GM19324 (cell line): Measurements from ENCODE around the gene ITPR1.

ENCODE experiments used
- ATAC-seq: cut with Tn5 transposase; IDR thresholded peaks from one replicate; pipeline ENCODE4 v1.9.1; 2021; ENCODE audit warnings: mild to moderate bottlenecking, moderate library complexity; ENCODE audit not compliant: unreplicated experiment, low FRiP score

The ITPR1 gene

DNA sequence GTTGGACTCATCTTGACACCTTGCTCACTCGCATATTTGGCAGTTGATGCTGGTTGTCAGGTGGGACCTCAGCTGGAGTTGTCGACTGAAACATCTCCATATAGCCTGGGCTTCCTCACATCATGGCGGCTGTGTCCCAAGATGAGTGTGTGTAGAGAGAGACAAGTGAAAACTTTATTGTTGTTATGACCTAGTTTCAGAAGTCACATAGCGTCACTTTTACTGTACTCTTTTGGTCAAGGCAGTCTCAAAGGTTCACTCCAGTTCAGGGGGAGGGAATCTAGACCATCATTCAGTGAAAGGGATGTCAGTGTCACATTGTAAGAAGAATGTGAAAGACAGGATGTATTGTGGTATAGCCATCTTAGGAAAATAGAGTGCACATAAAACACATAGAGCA, 214.2 kb downstream of the ITPR1 start:
- ATAC-seq, result no peak

DNA sequence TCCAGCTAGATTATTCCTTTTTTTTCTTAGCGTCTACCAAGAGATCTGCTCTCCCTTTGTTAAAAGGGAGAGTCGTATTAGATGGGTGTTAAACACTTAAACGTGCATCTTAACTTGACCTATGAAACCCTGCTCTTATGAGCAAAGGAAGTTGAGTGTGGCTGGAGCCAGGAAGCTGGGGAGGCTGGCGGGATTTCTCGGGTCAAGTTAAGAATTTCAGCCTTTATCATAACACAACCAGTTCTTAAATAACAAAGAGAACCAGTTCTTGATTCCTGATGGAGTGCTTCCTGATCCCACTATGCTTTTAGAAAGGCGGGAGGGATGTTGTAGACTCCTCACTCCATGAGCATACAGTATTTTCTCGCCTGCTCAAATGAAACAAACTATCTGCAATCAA, 215.1 kb downstream of the ITPR1 start:
- no peak for ATAC-seq

DNA sequence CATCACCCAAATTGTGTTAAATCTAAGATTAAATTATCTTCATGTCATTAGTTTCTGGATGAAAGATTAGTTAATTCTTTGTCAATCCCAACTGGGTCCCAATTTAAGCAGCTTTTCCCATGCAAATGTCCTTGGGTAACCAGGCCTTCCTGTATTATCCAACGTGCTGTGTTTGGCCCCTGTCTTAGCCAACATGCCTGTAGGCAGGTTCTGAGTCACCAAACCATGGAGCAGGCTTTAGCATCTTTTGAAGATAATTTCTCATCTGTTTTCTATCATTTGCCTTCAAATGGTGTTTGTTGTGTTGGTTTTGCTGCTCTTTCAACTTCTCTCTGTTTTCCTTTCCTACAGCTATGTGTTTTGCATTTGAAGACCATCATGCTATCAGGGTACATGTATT, 216.2 kb downstream of the ITPR1 start:
- ATAC-seq, result no peak

DNA sequence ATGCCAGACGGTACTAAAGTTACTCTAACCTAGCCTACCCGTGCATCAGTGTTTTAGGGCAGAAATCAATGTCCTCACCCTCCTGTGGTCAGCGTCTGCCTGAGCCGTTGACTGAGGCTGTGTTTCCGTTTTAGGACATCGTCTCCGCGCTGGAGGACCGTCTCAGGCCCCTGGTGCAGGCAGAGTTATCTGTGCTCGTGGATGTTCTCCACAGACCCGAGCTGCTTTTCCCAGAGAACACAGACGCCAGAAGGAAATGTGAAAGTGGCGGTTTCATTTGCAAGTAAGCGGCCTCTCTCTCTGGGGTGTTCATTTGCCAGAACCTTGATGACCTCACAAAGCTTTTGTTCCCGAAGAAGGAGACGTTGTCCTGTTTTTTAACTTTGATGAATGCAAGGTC, 217.0 kb downstream of the ITPR1 start:
- ATAC-seq, result no peak

DNA sequence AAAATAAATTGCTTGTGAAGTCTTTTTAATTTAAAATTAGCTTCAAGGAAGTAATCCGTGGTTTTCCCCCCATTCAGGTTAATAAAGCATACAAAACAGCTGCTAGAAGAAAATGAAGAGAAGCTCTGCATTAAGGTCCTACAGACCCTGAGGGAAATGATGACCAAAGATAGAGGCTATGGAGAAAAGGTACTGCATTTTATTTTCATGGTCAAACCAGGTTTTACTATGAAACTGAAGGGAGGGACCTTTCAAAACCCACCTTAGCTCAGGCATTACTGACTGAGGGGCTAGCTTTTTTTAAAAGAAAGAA, 218.5 kb downstream of the ITPR1 start:
- no peak for ATAC-seq

DNA sequence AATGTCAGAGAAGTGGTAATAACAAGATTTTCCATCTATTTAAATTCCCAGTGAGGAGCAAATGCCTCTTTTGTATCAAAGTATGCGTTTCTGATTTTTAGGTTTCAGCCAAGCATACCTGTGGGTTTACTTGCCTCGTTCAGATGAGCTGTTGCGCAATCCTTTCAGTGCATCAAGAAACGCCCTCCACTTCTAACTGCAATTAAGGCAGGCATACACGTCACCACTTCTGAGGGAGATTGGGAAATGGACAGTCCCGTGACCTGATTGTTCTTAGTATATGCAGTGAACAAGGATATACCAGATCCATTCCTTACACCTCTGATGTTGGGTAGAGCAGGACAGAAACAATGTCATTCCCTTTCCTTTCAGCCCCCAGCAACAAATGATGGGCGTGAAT, 219.0 kb downstream of the ITPR1 start:
- ATAC-seq, result no peak

DNA sequence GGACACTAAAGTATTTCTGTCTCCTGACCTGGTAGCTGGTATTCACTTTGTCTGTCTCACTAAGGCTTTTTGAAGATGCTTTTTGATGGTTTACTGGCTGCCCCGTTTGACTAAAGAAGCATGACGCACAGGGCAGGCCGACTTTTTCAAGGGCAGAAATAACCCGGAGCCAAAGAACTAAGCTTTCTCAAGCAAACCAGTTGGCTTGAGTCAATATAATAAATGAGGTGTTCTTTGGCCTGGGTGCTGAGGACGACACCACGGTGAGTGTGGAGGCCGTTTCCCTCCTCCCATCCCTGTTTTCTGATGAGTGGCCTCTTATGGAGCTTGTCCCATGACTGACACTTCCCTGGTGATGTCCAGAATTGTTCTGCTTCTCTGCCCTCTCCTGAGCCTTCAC, 220.9 kb downstream of the ITPR1 start:
- no peak for ATAC-seq

DNA sequence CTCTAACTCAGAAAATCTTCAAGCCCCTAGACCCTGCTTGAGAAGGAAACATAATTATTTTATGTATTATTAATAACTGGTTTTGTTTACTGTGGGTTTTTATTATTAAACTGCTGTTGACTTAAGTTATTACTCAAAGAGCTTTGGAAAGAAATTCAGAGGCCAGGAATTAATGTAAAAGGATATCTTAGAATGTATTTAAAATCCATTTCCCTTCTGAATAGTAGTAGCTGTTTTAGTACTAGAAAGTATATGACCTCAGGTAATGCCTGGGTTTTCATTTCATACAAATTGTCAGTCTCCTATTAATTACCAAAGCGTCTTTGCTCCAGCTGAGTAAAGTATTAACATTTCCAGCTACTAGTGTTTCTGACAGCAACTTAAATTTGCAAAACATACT, 223.1 kb downstream of the ITPR1 start:
- no peak for ATAC-seq

DNA sequence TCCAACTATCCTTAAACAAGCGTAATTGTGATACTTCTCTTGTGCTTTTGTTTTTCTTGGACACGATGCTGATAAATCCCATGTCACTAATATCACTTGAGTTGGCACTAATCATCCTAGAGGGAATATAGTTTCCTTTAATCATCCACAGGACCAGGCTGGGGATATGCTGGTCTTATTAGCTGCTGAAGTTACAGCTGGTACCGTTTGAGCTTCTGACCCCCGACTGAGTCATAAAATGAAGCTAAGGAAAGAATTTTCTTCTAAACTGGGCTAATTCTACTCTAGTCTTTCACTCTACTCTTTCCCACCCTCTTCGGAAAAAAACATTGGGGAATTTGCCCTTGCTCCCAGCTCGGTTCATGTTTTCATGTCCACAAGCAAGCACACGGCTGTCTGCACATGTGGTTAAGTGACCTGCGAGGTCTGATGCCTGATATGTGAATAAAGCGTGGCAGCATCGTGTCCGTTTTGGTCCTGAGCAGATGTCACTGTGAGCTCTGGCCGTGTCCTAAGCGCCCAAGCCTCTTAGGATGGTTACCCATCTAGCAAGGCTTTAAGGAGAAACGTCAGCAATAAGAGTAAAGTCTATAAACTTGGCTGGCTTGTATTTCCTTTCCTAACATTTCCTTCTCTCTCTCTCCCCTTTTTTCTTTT, 223.7 kb downstream of the ITPR1 start:
- no peak for ATAC-seq

DNA sequence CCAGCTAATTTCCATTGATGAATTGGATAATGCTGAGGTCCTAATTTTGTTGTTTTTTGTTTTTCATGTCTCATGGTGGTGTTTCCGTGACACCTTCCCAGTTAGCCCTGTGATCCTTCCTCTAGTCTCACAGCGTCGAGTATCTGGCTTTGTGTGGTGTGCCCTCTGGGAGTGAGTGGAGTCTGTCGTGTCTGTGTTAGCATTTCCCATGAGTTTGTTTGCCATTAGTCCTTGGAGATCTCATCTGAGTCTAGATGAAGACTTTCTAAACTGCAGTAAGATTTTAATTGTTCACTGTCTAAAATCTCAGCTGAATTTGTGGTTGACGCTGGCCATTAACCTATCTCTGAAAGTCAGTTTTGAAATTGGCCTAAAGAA, 224.2 kb downstream of the ITPR1 start:
- no peak for ATAC-seq

DNA sequence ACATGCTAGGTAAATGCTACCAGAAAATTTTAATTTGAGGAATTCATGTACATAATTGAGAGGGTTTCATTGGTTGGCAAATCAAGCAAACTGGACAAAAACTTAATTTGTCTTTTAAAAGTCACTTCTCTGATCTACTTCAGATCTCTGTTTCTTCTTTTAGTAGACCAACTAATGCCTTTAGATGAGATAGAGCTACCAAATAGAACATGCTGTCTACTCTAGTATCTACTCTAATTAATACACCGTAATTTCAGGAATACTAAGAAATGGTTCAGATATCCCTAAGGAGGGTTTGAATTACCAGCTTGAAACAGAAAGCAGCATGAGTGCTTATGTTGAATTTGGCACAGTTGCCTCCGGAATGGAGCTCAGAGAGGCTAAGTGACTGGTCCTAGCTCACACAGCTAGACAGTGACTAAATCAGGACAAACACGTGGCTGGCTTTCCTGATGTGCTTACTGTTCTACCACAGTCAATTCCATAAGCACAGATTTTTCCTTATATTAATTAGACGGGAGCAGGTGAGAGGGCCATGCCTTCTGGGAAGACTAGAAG, 225.1 kb downstream of the ITPR1 start:
- ATAC-seq, result no peak

DNA sequence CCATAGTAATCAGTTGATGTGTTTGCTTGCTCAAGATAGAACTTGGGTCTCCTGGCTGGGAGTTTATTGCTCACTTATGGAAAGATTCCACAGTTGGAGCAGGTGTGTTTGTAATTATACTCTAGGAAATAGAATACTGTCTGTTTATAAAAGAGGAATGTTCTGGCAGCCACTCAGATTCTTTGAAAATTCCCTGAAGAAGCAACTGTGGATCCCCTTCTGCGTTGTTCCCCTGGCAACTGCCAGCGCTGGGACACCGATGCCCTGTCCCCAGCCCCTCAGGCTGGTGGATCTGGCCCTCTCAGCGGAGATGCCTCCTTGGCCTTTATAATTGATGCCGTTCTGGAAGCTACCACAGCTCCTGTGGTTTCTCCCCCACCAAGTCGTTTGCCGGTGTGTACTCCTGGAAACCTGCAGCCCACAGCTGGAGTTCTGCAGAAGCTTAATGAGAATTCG, 225.9 kb downstream of the ITPR1 start:
- ATAC-seq, result no peak

DNA sequence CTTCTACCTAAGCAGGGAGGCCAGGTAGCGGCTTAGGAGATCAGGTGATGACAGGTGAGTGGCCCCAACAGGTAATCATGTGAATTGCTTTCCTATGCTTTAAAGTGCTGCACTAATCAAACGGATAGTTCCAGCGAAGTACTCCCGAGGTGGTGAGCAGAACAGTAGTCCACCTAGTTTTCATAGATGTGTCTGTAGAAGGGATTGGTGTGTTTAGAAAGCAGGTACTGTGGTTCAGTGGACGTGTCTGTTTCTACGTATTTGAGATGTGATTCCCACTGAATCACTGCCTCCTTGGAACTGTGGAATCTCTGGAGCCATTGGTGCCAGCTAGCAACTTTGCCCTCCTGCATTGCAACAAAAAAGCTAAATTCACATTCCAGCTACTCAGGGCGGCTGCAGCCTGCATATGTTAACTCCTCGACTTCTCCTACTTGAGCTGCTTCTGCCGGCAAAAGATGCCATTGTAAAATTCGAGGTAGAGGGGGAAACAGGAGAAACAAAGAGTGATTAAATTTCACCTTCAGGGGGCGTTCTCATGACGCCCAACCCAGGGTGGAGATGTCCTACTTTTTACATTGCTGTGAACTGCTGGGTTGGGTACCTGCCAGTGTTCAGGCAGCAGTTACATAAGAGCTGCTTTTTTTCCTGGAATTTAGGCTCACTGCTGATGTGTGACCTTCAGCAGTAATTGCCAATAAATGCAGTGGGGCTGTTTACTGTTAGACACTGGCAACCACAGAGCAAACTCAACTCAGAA, 227.3 kb downstream of the ITPR1 start:
- ATAC-seq, result no peak

DNA sequence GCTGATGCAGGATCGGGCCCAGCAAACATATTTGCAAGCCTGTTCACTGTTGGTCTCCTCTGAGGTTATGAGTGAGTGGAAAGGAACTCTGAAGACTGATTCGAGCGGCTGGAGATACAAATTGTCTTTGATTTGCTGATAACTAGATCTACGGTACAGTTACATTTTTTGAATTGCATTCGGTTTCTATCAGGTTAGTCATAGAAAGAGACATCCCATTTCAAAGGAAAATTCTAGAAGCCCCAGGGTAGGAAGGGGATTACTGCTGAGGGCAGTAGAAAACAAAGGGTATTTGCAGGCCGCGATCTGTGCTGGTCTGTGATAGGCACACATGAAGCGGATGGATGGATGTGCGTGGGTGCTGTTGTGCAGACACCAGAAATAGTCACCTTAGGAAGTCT, 228.4 kb downstream of the ITPR1 start:
- no peak for ATAC-seq

DNA sequence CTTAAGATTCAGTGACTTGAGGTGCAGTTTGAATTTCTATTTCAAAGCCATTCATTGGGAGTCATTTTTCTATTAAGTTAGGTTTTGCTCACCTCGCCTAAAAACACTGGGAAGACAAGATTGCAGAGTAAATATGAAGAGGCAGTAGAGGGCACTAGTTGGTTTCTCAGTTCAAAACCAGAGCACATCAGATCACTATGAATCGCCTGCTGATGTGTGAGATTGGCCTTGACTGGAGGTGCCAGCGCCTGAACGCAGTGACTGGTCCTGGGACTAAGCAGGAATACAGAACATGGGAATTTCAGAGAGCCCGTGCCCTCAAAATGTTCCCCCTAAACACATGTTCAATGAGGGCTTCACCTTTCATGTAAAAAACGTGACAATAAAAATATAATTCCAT, 229.0 kb downstream of the ITPR1 start:
- ATAC-seq, result no peak

DNA sequence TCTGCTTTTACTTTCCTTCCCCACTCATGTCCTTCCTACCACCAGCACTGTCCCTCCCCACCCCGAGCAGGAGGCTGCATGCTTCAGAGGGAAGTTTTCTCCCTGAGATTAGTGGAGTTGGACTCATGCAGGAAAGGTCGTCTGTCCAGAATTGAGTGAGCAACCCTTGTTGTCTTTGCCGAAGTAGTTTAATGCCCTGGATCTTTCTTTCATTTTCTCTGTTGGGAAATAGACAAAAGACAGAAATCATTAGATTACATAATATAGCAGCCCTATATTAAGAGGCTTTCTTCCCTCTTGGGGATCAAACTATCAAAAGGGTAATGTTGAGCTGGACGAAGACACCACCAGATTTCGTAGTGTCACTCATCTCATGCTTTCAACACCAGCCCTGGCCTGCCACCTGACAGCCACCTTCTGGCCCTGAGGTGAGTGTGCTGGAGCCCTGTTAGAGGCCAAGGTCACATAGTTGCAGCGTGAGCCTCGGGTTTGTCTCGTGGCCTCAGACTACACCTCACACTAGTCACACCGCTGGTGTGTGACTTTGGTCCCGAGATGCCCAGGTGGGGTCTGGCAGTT, 231.0 kb downstream of the ITPR1 start:
- ATAC-seq, result no peak

DNA sequence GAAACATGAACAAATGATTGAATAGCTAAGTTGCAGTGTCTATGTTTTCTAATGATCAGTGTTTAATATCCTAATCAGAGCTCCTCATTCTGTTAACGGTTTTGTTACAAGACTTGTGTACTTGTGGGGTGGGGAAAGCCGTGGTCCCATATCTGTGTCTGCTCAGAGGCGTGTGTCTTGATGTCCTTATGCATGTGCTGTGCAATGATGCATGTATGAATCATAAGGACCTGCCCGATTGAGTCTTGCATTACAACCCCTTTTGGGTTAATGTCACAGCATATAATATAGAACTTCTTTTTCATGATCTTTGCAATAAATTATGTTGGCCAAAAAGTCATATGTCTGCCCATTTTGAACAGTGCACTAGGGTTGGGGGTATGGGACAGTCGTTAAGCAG, 233.4 kb downstream of the ITPR1 start:
- no peak for ATAC-seq

DNA sequence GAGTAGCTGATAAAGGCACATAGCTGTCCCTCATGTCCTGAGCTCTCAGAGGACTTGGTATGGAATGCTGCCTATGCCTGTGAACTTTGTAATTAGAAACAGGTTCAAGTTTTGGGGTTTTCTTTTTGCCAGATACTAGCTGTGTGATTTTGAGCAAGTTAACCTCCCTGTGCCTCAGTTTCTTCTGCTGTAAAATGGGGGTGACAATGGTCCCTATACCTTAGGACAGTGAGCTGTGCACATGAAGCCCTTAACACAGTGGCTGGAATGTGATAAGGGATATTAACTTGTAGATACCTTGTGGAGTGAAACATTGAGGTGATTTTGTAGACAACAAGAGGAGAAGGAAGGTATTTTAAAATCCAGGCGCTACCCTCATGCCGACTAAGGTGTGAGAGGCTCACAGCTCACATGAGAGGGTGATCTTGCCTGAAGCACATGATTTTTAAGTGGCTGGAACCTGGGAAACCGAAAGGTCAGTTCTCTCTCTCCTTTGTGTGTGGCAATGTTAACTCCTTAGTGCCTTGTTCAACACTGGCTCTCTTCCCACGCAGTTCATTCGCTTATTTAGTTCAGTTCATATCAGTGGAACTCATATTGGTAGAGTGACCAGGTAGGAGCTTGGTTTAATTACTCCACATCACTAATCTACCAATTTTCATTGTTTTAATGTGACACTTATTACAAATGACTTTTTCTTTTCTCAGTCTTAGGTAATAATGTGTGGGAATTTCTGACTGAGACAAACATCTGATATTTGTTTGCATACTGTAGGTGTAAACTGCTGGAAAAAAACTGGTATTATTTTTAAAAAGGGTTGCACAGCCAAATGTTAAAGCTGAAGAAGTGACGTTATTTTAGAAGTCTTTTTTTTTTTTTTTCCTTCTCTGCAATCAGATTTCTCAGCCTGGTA, 236.2 kb downstream of the ITPR1 start:
- no peak for ATAC-seq

DNA sequence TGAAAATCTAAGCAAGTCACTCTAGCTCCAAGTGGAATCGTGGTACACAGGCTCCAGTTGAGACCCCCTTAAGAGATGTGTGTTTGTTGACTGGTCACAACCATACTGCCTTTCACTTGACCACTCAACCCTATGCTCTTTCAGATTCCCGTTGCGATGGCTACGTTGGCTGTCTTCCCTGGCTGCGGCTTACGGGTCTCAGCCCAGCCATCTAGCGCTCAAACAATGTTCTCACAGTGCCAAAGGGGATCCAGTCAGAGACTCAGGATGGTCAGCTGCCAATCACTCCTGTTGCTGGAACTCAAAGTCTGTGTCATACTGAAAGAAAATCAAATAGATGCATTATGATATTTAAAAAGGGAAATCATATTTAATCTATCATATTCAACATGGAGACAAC, 237.6 kb downstream of the ITPR1 start:
- no peak for ATAC-seq

DNA sequence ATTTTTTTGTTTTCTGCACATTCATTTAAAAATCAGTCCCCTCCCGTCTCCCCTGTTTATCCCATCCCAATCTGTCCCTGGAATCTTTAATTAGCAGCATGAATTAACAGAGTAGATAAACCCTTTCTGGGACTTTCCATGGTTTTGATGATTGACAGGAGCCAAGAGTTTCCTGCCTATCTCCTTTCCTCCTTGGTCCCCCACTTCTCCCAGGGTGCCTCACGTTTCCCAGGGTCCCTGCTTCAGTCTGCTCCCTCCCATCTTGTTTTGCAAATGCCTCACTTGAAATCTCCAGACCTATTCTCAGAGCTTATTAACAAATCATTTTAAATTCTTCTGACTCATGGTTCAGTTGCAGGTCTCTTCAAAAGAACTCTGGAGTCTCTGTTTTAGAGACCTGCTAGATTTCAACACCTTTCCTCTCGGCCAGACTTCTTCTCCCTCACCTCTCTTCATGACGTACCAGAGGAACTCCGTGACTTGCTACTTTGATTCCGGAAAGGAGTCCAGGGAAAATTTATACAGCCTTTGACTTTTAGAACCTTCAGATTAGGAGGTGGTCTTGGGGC, 238.5 kb downstream of the ITPR1 start:
- ATAC-seq, result no peak

DNA sequence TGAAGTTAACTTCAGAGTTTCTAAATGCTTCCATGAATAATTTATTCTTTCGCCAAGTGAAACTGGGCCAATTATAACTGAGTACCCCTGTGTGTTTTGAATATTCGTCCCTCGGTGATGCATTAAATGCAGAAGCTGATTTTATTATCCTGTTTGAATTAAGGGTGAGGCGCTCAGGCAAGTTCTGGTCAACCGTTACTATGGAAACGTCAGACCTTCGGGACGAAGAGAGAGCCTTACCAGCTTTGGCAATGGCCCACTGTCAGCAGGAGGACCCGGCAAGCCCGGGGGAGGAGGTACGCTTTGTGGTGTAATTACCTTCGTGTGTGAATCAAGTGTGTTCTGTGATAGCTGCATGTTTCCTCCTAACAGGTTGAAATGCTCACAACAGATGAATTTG, 239.8 kb downstream of the ITPR1 start:
- no peak for ATAC-seq
